HepG2 (cell line): Measurements from ENCODE around the gene NUDT21. TPM values are rescaled to one million over a fixed set of nuclear protein-coding genes. Genes with fewer than 3 reads are reported as not detected.

Experiments used
- ATAC-seq: fragments of 200-7000 bp; cut with Tn5 transposase; 3 replicates; pipeline ENCODE4 v1.9.1; 2020; ENCODE audit warnings: mild to moderate bottlenecking, moderate library complexity
- BruUV-seq: library from RNA; stranded (reverse); fragments of 400-500 nt; replicated peaks from 2 replicates; lab custom pipeline; 2021; lab: Mats Ljungman, UMichigan
- CTCF ChIA-PET: fragments of 300-600 bp; formaldehyde crosslinking; extraction: SDS; loops from one replicate; lab custom pipeline; 2021; ENCODE audit warnings: low total read pairs, inconsistent platforms, low intra/inter-chr PET ratio; lab: Yijun Ruan, JAX
- POLR2A ChIA-PET: fragments of 350-600 bp; sonication (Branson Sonifier 250); formaldehyde crosslinking; loops from one replicate; lab custom pipeline; 2020; ENCODE audit warnings: antibody characterized with exemption, inconsistent platforms; lab: Yijun Ruan, JAX
- DNase-seq: peaks from one replicate; pipeline ENCODE4 v3.0.0-alpha.2; 2015; ENCODE audit warnings: low spot score
- FAIRE-seq: peaks from 3 replicates; lab custom pipeline; 2011; peaks lifted over from hg19 to GRCh38; lab: Jason Lieb, UNC
- H2AFZ ChIP-seq: one replicate; pipeline ENCODE4 v1.6.1; 2011; ENCODE audit warnings: low read length, inconsistent platforms
- H3K27ac ChIP-seq: fragments of 300-600 bp; 3 replicates; pipeline ENCODE4 v1.8.0; 2011; ENCODE audit warnings: mixed run types, mild to moderate bottlenecking, mixed read lengths, low read length, inconsistent platforms; ENCODE audit not compliant: insufficient read depth; ENCODE audit errors: extremely low read length
- H3K27me3 ChIP-seq, 2 experiments: fragments of 200-600 bp in 1 of 2; 2 replicates in 1 of 2; 3 replicates in 1 of 2; pipeline versions ENCODE4 v1.6.0 to v1.8.0; 2011; ENCODE audit warnings: low read length in 2 of 2, mild to moderate bottlenecking in 2 of 2, moderate library complexity in 2 of 2, inconsistent platforms in 1 of 2; ENCODE audit not compliant: insufficient read depth in 2 of 2, control insufficient read depth in 1 of 2
- H3K36me3 ChIP-seq, 2 experiments: fragments of 200-600 bp in 1 of 2; replicated peaks in 1 of 2; 2 replicates in 1 of 2; 3 replicates in 1 of 2; pipeline versions ENCODE4 v1.5.1 to v1.8.0; 2011; ENCODE audit warnings: low read length in 2 of 2, inconsistent platforms in 1 of 2; ENCODE audit not compliant: insufficient read depth in 2 of 2, control insufficient read depth in 1 of 2
- H3K4me1 ChIP-seq: 2 replicates; pipeline ENCODE4 v1.5.1; 2012; ENCODE audit warnings: low read length, inconsistent platforms; ENCODE audit not compliant: insufficient read depth
- H3K4me2 ChIP-seq: 2 replicates; pipeline ENCODE4 v1.6.0; 2011; ENCODE audit warnings: low read depth, low read length, inconsistent platforms
- H3K4me3 ChIP-seq, 3 experiments: fragments of 200-600 bp in 1 of 3; sonication (generic), shearing (Covaris generic) in 1 of 3; replicated peaks in 1 of 3; 2 replicates each; pipeline ENCODE4 v1.5.1; 2011 to 2016; ENCODE audit warnings: low read length in 3 of 3, inconsistent platforms in 2 of 3, low read depth in 2 of 3, mild to moderate bottlenecking in 2 of 3, control low read depth in 1 of 3, mixed read lengths in 1 of 3; ENCODE audit not compliant: insufficient read depth in 1 of 3
- H3K79me2 ChIP-seq: one replicate; pipeline ENCODE4 v1.6.1; 2011; ENCODE audit warnings: low read length, inconsistent platforms; ENCODE audit not compliant: insufficient read depth
- H3K9ac ChIP-seq: 2 replicates; pipeline ENCODE4 v1.6.0; 2011; ENCODE audit warnings: mild to moderate bottlenecking, low read depth, low read length, inconsistent platforms; ENCODE audit not compliant: insufficient read depth
- H3K9me3 ChIP-seq: 2 replicates; pipeline ENCODE4 v1.5.1; 2012; ENCODE audit warnings: mild to moderate bottlenecking, low read length
- H4K20me1 ChIP-seq: 2 replicates; pipeline ENCODE4 v1.6.0; 2011; ENCODE audit warnings: inconsistent platforms, mild to moderate bottlenecking, low read length, moderate library complexity; ENCODE audit not compliant: insufficient read depth
- ARID2 ChIP-seq: sonication (generic); formaldehyde crosslinking; IDR thresholded peaks from 2 replicates; pipeline ENCODE4 v1.8.1; 2022; ENCODE audit warnings: mild to moderate bottlenecking, missing genetic modification reagents, borderline replicate concordance
- ASH2L ChIP-seq: fragments of 300-600, 200-600 bp; sonication (generic); IDR thresholded peaks from 2 replicates; pipeline ENCODE4 v1.7.0; 2017; ENCODE audit warnings: low read depth, mild to moderate bottlenecking, moderate library complexity, mixed read lengths, low read length; ENCODE audit not compliant: insufficient read length
- FOSL1 ChIP-seq: sonication (generic); formaldehyde crosslinking; IDR thresholded peaks from 2 replicates; pipeline ENCODE4 v1.9.0; 2021; ENCODE audit warnings: missing genetic modification reagents, borderline replicate concordance
- KLF15 ChIP-seq: sonication (generic); formaldehyde crosslinking; IDR thresholded peaks from 2 replicates; pipeline ENCODE4 v1.8.1; 2023; ENCODE audit warnings: borderline replicate concordance, mild to moderate bottlenecking, inconsistent platforms, missing genetic modification reagents, mixed read lengths
- NAIF1 ChIP-seq: sonication (generic); formaldehyde crosslinking; IDR thresholded peaks from 2 replicates; pipeline ENCODE4 v1.5.0; 2020; ENCODE audit warnings: mild to moderate bottlenecking, missing genetic modification reagents, borderline replicate concordance
- NKX3-1 ChIP-seq: sonication (generic); formaldehyde crosslinking; IDR thresholded peaks from 2 replicates; pipeline ENCODE4 v1.5.0; 2020; ENCODE audit warnings: missing genetic modification reagents
- SMAD9 ChIP-seq: sonication (generic); formaldehyde crosslinking; IDR thresholded peaks from 2 replicates; pipeline ENCODE4 v1.5.1; 2020; ENCODE audit warnings: mild to moderate bottlenecking, missing genetic modification reagents
- SOX13 ChIP-seq, 3 experiments: fragments of 450-650 bp in 1 of 3; sonication (generic) in 1 of 3; formaldehyde crosslinking in 1 of 3; IDR thresholded peaks in 2 of 3; conservative IDR thresholded peaks in 1 of 3; 2 replicates each; pipeline versions ENCODE4 v1.5.0 to v1.6.1; 2016 to 2020; ENCODE audit warnings: antibody characterized with exemption in 1 of 3, mild to moderate bottlenecking in 1 of 3, missing compliant biosample characterization in 1 of 3, missing genetic modification reagents in 1 of 3, moderate library complexity in 1 of 3
- SOX5 ChIP-seq: IDR thresholded peaks from 2 replicates; pipeline ENCODE4 v1.6.1; 2016; ENCODE audit warnings: borderline replicate concordance
- ZFYVE20 ChIP-seq: sonication (generic); formaldehyde crosslinking; IDR thresholded peaks from 2 replicates; pipeline ENCODE4 v1.8.0; 2023; ENCODE audit warnings: low read depth, mild to moderate bottlenecking, moderate library complexity, missing genetic modification reagents, borderline replicate concordance
- ZNF260 ChIP-seq: sonication (generic); formaldehyde crosslinking; IDR thresholded peaks from 2 replicates; pipeline ENCODE4 v1.4.0; 2020; ENCODE audit warnings: missing genetic modification reagents, low read depth, mild to moderate bottlenecking, borderline replicate concordance
- ZNF546 ChIP-seq: sonication (generic); formaldehyde crosslinking; conservative IDR thresholded peaks from 2 replicates; pipeline ENCODE4 v1.8.1; 2023; ENCODE audit warnings: mild to moderate bottlenecking, missing genetic modification reagents
- ZNF660 ChIP-seq: sonication (generic); formaldehyde crosslinking; IDR thresholded peaks from 2 replicates; pipeline ENCODE4 v1.5.1; 2020; ENCODE audit warnings: mild to moderate bottlenecking, low read depth, missing genetic modification reagents, borderline replicate concordance
- ZNF713 ChIP-seq: sonication (generic); formaldehyde crosslinking; IDR thresholded peaks from 2 replicates; pipeline ENCODE4 v1.4.0; 2020; ENCODE audit warnings: mild to moderate bottlenecking, missing genetic modification reagents
- WGBS: methylation state at CpG from one replicate; pipeline ENCODE4 v1.1.6; 2017; ENCODE audit warnings: low lambda C conversion rate; 5-methylcytosine and 5-hydroxymethylcytosine counted together
- in situ Hi-C: cut with HindIII; loops from 2 replicates; pipeline ENCODE4 v1.10.0; 2017; ENCODE audit warnings: low pct_unique_long_range_greater_than_20kb; ENCODE audit not compliant: extremely low pct_ligation_motif_present
- intact Hi-C: fragments of 100-400 bp; cut with micrococcal nuclease; formaldehyde crosslinking; loops from one replicate; pipeline ENCODE4 v1.10.0; 2022; ENCODE audit not compliant: unreplicated experiment
- polyA plus RNA-seq, 8 experiments: library from polyadenylated mRNA; depleted of rRNA in 3 of 8; stranded (reverse) in 7 of 8; unstranded in 1 of 8; fragments of >200 nt; fragmentation: Illumina TruSeq in 4 of 8; extraction: Trizol in 4 of 8; gene quantifications; 2 replicates each; pipeline versions ENCODE4 v1.2.1 to v1.2.3, GENCODE V29; 2011 to 2016; ENCODE audit warnings: low read depth in 4 of 8, missing spikeins in 1 of 8, mixed read lengths in 1 of 8; ENCODE audit not compliant: insufficient read depth in 1 of 8
- total RNA-seq, 5 experiments: library from RNA; depleted of rRNA; stranded (reverse); fragments of >200 nt; fragmentation: Illumina TruSeq; extraction: Trizol; gene quantifications; 2 replicates each; pipeline ENCODE4 v1.2.3, GENCODE V29; 2016; ENCODE audit warnings: low read depth in 1 of 5
- TF ChIP-seq, protein P1 (sequence below): sonication (generic); formaldehyde crosslinking; IDR thresholded peaks from 2 replicates; pipeline ENCODE4 v1.5.0; 2020; ENCODE audit warnings: mild to moderate bottlenecking, missing genetic modification reagents, moderate library complexity

NUDT21 gene
- total and polyA plus RNA-seq, 2 of the 13 experiments (the other 11 are each of a cell fraction or from before 2014, with no cell fraction given) = 177 to 210 TPM

DNA sequence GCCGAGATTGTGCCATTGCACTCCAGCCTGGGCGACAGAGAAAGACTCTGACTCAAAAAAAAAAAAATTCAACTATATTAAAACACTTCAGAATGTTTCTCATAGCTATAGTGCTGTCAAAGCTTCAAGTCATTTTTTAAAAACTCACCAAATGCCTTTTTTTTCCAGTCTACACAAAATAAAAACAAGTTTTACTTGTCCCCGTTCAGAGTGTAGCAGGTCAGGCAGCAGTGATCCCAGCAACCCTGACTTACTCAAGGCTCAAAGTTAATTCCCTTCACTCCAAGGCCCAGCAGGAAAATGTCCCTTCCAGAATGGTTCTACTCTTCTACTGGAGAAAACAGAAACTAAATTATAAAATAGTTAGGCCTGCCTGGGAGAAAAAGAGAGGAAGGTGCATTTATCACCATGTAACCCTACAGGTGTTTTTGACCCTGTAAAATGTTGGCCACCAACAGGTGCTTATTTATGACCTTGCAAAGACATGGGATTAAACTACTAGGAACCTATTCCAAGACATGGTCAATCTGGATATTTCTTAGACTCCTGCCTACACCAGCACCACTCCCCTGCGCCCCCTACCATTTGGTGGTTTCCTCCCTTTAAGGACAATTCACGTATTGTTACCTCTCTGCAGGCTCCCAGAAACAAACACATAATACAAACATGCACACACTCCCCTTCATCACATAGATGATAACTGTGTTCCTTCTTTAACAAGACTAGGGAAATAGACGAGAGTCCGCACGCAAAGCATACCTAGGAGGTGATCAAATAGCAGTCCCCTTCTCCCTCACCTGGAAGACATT is 31.2 kb downstream of the NUDT21 start:
- H3K9me3 ChIP-seq = no peaks in the 10 kb centered on the region
- ATAC-seq = no peak
- in situ Hi-C loops = no loop called here
- no peak for FAIRE-seq
- peak overlapping the region; percentile 9; the same call in 1 of the 2 replicates for H3K4me2 ChIP-seq
- H3K27ac ChIP-seq = peak overlapping the region; percentile 27
- CTCF ChIA-PET = no interaction called here
- H2AFZ ChIP-seq = no peak overlapping the region
- intact Hi-C loops = no loop called here
- peaks cover 56% of the 10 kb centered on the region for H3K4me1 ChIP-seq
- BruUV-seq = no TSS peak
- H3K36me3 ChIP-seq = peaks cover 0 to 2% of the 10 kb centered on the region in 2 experiments; a peak in 3 of 5 replicates
- 76% methylated on average over 8 of the region's 8 CpGs for WGBS
- peak; percentile 28 for DNase-seq
- H4K20me1 ChIP-seq = peaks cover 11% of the 10 kb centered on the region
- H3K27me3 ChIP-seq = no peaks in the 10 kb centered on the region; a peak in 2 of 5 replicates
- H3K9ac ChIP-seq = no peak overlapping the region
- peaks cover 92% of the 10 kb centered on the region for H3K79me2 ChIP-seq
- H3K4me3 ChIP-seq = no peak overlapping the region
- POLR2A ChIA-PET = interaction anchor here (0.8 kb wide), 1 partner anchor 11 kb away, joined by 3 read pairs; no protein-coding TSS in a partner anchor
- no peak for TF ChIP-seq ZFYVE20 (CRISPR knock-in tag)
- TF ChIP-seq ARID2 = 0 out of 2 replicates have a peak, but pooled peaks have one; percentile 44
- 0 out of 2 replicates have a peak, but pooled peaks have one; percentile 43 for TF ChIP-seq NAIF1 (CRISPR knock-in tag)
- TF ChIP-seq ZNF546 = no peak
- TF ChIP-seq KLF15 (CRISPR knock-in tag) = no peak
- TF ChIP-seq ZNF660 (CRISPR knock-in tag) = no peak
- TF ChIP-seq ASH2L = peak; percentile 32
- no peak for TF ChIP-seq NKX3-1 (CRISPR knock-in tag)
- peak; percentile 17; the same call in 1 of the 2 replicates for TF ChIP-seq SOX5
- TF ChIP-seq SMAD9 = no peak
- TF ChIP-seq, protein P1, sequence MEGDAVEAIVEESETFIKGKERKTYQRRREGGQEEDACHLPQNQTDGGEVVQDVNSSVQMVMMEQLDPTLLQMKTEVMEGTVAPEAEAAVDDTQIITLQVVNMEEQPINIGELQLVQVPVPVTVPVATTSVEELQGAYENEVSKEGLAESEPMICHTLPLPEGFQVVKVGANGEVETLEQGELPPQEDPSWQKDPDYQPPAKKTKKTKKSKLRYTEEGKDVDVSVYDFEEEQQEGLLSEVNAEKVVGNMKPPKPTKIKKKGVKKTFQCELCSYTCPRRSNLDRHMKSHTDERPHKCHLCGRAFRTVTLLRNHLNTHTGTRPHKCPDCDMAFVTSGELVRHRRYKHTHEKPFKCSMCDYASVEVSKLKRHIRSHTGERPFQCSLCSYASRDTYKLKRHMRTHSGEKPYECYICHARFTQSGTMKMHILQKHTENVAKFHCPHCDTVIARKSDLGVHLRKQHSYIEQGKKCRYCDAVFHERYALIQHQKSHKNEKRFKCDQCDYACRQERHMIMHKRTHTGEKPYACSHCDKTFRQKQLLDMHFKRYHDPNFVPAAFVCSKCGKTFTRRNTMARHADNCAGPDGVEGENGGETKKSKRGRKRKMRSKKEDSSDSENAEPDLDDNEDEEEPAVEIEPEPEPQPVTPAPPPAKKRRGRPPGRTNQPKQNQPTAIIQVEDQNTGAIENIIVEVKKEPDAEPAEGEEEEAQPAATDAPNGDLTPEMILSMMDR (CRISPR knock-in tag) = peak; percentile 43
- no peak for TF ChIP-seq ZNF713 (CRISPR knock-in tag)
- no peak for TF ChIP-seq ZNF260 (CRISPR knock-in tag)
- no peak for TF ChIP-seq FOSL1 (CRISPR knock-in tag)
- TF ChIP-seq SOX13 (IDR thresholded peaks at IDR 0.05) = no peak
- TF ChIP-seq SOX13 (CRISPR knock-in tag; conservative IDR thresholded peaks at IDR 0.05 in 1 of 2, IDR thresholded peaks at IDR 0.05 in 1 of 2) = peak in 1 of 2 experiments; percentile 57; a peak in 1 of 4 replicates
